HepG2 (cell line): ENCODE measurements around the gene TOX4. TPM values are rescaled to one million over a fixed set of nuclear protein-coding genes. Genes with fewer than 3 reads are reported as not detected.

Experiments used
- HINFP ChIP-seq: sonication (generic); formaldehyde crosslinking; IDR thresholded peaks from 2 replicates; pipeline ENCODE4 v1.4.0; 2020; ENCODE audit warnings: low read depth, mild to moderate bottlenecking, missing genetic modification reagents
- HOMEZ ChIP-seq: IDR thresholded peaks from 2 replicates; pipeline ENCODE4 v1.6.1; 2016; ENCODE audit warnings: low read depth
- MBNL3 ChIP-seq: fragments of 250-450 bp; sonication (Bioruptor Pico); conservative IDR thresholded peaks from 2 replicates; pipeline ENCODE4 v1.8.0; 2022; ENCODE audit warnings: mild to moderate bottlenecking, inconsistent platforms
- ZNF318 ChIP-seq: sonication (generic); formaldehyde crosslinking; IDR thresholded peaks from 2 replicates; pipeline ENCODE4 v1.4.0; 2020; ENCODE audit warnings: mild to moderate bottlenecking, missing genetic modification reagents
- ZNF326 ChIP-seq: sonication (generic); formaldehyde crosslinking; IDR thresholded peaks from 2 replicates; pipeline ENCODE4 v1.4.0; 2020; ENCODE audit warnings: missing genetic modification reagents, borderline replicate concordance
- ZNF367 ChIP-seq: sonication (generic); formaldehyde crosslinking; IDR thresholded peaks from 2 replicates; pipeline ENCODE4 v1.4.0; 2020; ENCODE audit warnings: missing genetic modification reagents, borderline replicate concordance
- ZNF598 ChIP-seq: sonication (generic); formaldehyde crosslinking; IDR thresholded peaks from 2 replicates; pipeline ENCODE4 v1.5.1; 2020; ENCODE audit warnings: mild to moderate bottlenecking, missing genetic modification reagents, borderline replicate concordance
- ZNF660 ChIP-seq: sonication (generic); formaldehyde crosslinking; IDR thresholded peaks from 2 replicates; pipeline ENCODE4 v1.5.1; 2020; ENCODE audit warnings: mild to moderate bottlenecking, low read depth, missing genetic modification reagents, borderline replicate concordance
- ZNF780A ChIP-seq: sonication (generic); formaldehyde crosslinking; IDR thresholded peaks from 2 replicates; pipeline ENCODE4 v1.8.0; 2022; ENCODE audit warnings: mild to moderate bottlenecking, missing genetic modification reagents, moderate library complexity
- polyA plus RNA-seq, 8 experiments: library from polyadenylated mRNA; depleted of rRNA in 3 of 8; stranded (reverse) in 7 of 8; unstranded in 1 of 8; fragments of >200 nt; fragmentation: Illumina TruSeq in 4 of 8; extraction: Trizol in 4 of 8; gene quantifications; 2 replicates each; pipeline versions ENCODE4 v1.2.1 to v1.2.3, GENCODE V29; 2011 to 2016; ENCODE audit warnings: low read depth in 4 of 8, missing spikeins in 1 of 8, mixed read lengths in 1 of 8; ENCODE audit not compliant: insufficient read depth in 1 of 8
- total RNA-seq, 5 experiments: library from RNA; depleted of rRNA; stranded (reverse); fragments of >200 nt; fragmentation: Illumina TruSeq; extraction: Trizol; gene quantifications; 2 replicates each; pipeline ENCODE4 v1.2.3, GENCODE V29; 2016; ENCODE audit warnings: low read depth in 1 of 5
- TF ChIP-seq, protein P1 (sequence below): sonication (generic); formaldehyde crosslinking; IDR thresholded peaks from 2 replicates; pipeline ENCODE4 v1.5.1; 2020; ENCODE audit warnings: missing genetic modification reagents, mild to moderate bottlenecking, borderline replicate concordance
- TF ChIP-seq, protein P2 (sequence below): sonication (generic); formaldehyde crosslinking; IDR thresholded peaks from 2 replicates; pipeline ENCODE4 v1.8.1; 2023; ENCODE audit warnings: missing genetic modification reagents, inconsistent platforms, borderline replicate concordance

The TOX4 gene
- total and polyA plus RNA-seq, 2 of the 13 experiments (the other 11 are each of a cell fraction or from before 2014, with no cell fraction given), result 71.8 to 163 TPM

- no peak for TF ChIP-seq ZNF318
- TF ChIP-seq MBNL3 (CRISPR knock-in tag), result no peak
- TF ChIP-seq, protein P1, sequence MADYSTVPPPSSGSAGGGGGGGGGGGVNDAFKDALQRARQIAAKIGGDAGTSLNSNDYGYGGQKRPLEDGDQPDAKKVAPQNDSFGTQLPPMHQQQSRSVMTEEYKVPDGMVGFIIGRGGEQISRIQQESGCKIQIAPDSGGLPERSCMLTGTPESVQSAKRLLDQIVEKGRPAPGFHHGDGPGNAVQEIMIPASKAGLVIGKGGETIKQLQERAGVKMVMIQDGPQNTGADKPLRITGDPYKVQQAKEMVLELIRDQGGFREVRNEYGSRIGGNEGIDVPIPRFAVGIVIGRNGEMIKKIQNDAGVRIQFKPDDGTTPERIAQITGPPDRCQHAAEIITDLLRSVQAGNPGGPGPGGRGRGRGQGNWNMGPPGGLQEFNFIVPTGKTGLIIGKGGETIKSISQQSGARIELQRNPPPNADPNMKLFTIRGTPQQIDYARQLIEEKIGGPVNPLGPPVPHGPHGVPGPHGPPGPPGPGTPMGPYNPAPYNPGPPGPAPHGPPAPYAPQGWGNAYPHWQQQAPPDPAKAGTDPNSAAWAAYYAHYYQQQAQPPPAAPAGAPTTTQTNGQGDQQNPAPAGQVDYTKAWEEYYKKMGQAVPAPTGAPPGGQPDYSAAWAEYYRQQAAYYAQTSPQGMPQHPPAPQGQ, result 0 out of 2 replicates have a peak, but pooled peaks have one; percentile 71
- TF ChIP-seq, protein P2, sequence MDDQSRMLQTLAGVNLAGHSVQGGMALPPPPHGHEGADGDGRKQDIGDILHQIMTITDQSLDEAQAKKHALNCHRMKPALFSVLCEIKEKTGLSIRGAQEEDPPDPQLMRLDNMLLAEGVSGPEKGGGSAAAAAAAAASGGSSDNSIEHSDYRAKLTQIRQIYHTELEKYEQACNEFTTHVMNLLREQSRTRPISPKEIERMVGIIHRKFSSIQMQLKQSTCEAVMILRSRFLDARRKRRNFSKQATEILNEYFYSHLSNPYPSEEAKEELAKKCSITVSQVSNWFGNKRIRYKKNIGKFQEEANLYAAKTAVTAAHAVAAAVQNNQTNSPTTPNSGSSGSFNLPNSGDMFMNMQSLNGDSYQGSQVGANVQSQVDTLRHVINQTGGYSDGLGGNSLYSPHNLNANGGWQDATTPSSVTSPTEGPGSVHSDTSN, result peak; percentile 86; the same call in 1 of the 2 replicates
- TF ChIP-seq HINFP (CRISPR knock-in tag), result no peak
- 0 out of 2 replicates have a peak, but pooled peaks have one; percentile 40 for TF ChIP-seq ZNF660 (CRISPR knock-in tag)
- TF ChIP-seq HOMEZ (CRISPR knock-in tag), result peak; percentile 62; the same call in 1 of the 2 replicates
- TF ChIP-seq ZNF598 (CRISPR knock-in tag), result no peak
- TF ChIP-seq ZNF780A (CRISPR knock-in tag), result no peak
- peak; percentile 55; the same call in 1 of the 2 replicates for TF ChIP-seq ZNF326 (CRISPR knock-in tag)
- no peak for TF ChIP-seq ZNF367 (CRISPR knock-in tag)
These were observed 39.7 kb upstream of the TOX4 start (continued) for GRCh38 chr14:21437063-21437901.
